HEK293 (cell line): ENCODE results near the gene HSPG2.

ENCODE experiments used
- CTCF ChIA-PET: fragments of 350-600 bp; formaldehyde crosslinking; extraction: SDS; loops from one replicate; lab custom pipeline; 2021; ENCODE audit warnings: antibody characterized with exemption; lab: Yijun Ruan, JAX
- POLR2A ChIA-PET: fragments of 300-600 bp; formaldehyde crosslinking; extraction: SDS; loops from one replicate; lab custom pipeline; 2020; ENCODE audit warnings: antibody characterized with exemption, inconsistent platforms; lab: Yijun Ruan, JAX
- H3K27ac ChIP-seq: fragments of 200-500 bp; sonication (Bioruptor generic); 2 replicates; pipeline ENCODE4 v1.5.1; 2014; ENCODE audit warnings: low read depth, low read length, control low read depth, inconsistent platforms; ENCODE audit errors: extremely low read depth
- H3K36me3 ChIP-seq, 2 experiments: fragments of 200-500 bp in 1 of 2; sonication (Bioruptor generic) in 1 of 2; 1 replicate in 1 of 2; 2 replicates in 1 of 2; pipeline ENCODE4 v1.5.1; 2014 to 2017; ENCODE audit warnings: inconsistent platforms in 2 of 2, low read length in 2 of 2; ENCODE audit not compliant: control insufficient read depth in 2 of 2, insufficient read depth in 1 of 2
- H3K4me1 ChIP-seq: fragments of 200-500 bp; sonication (Bioruptor generic); 2 replicates; pipeline ENCODE4 v1.5.1; 2014; ENCODE audit warnings: mild to moderate bottlenecking, low read length, inconsistent platforms; ENCODE audit not compliant: control insufficient read depth, insufficient read depth
- H3K4me3 ChIP-seq: 2 replicates; pipeline ENCODE4 v1.5.1; 2011; ENCODE audit warnings: low read depth, mild to moderate bottlenecking, control low read depth, low read length, moderate library complexity
- H3K9me3 ChIP-seq: fragments of 200-500 bp; sonication (Bioruptor generic); 2 replicates; pipeline ENCODE4 v1.5.1; 2014; ENCODE audit warnings: low read depth, low read length, inconsistent platforms; ENCODE audit not compliant: control insufficient read depth, insufficient read depth
- EGR2 ChIP-seq: fragments of 450-650 bp; formaldehyde crosslinking; IDR thresholded peaks from 2 replicates; pipeline ENCODE4 v1.5.1; 2016; ENCODE audit warnings: low read depth, missing biosample characterization, missing genetic modification characterization
- GLIS2 ChIP-seq: fragments of 450-650 bp; formaldehyde crosslinking; IDR thresholded peaks from 2 replicates; pipeline ENCODE4 v1.5.1; 2016; ENCODE audit warnings: missing biosample characterization, missing genetic modification characterization
- SCRT2 ChIP-seq: fragments of 450-650 bp; formaldehyde crosslinking; IDR thresholded peaks from 2 replicates; pipeline ENCODE4 v1.5.1; 2016; ENCODE audit warnings: missing biosample characterization, missing genetic modification characterization
- ZFHX2 ChIP-seq: fragments of 450-650 bp; formaldehyde crosslinking; conservative IDR thresholded peaks from 2 replicates; pipeline ENCODE4 v1.5.1; 2016; ENCODE audit warnings: missing biosample characterization, missing genetic modification characterization
- ZFP37 ChIP-seq: fragments of 450-650 bp; formaldehyde crosslinking; IDR thresholded peaks from 2 replicates; pipeline ENCODE4 v1.5.1; 2016; ENCODE audit warnings: missing biosample characterization, missing genetic modification characterization
- ZIC2 ChIP-seq: fragments of 450-650 bp; formaldehyde crosslinking; IDR thresholded peaks from 2 replicates; pipeline ENCODE4 v1.5.1; 2016; ENCODE audit warnings: missing biosample characterization, missing genetic modification characterization
- ZNF112 ChIP-seq: fragments of 450-650 bp; formaldehyde crosslinking; IDR thresholded peaks from 2 replicates; pipeline ENCODE4 v1.5.0; 2017; ENCODE audit warnings: missing biosample characterization, missing genetic modification characterization
- ZNF133 ChIP-seq: fragments of 450-650 bp; formaldehyde crosslinking; IDR thresholded peaks from 2 replicates; pipeline ENCODE4 v1.5.1; 2016; ENCODE audit warnings: missing biosample characterization, missing genetic modification characterization
- ZNF211 ChIP-seq: fragments of 450-650 bp; formaldehyde crosslinking; IDR thresholded peaks from 2 replicates; pipeline ENCODE4 v1.5.1; 2016; ENCODE audit warnings: low read depth, missing biosample characterization, missing genetic modification characterization
- ZNF214 ChIP-seq: fragments of 450-650 bp; formaldehyde crosslinking; IDR thresholded peaks from 2 replicates; pipeline ENCODE4 v1.5.1; 2017; ENCODE audit warnings: missing biosample characterization, mild to moderate bottlenecking, missing genetic modification characterization, borderline replicate concordance
- ZNF473 ChIP-seq: fragments of 450-650 bp; formaldehyde crosslinking; IDR thresholded peaks from 2 replicates; pipeline ENCODE4 v1.5.1; 2017; ENCODE audit warnings: missing biosample characterization, missing genetic modification characterization
- ZNF501 ChIP-seq: fragments of 450-650 bp; formaldehyde crosslinking; IDR thresholded peaks from 2 replicates; pipeline ENCODE4 v1.5.1; 2016; ENCODE audit warnings: missing biosample characterization, missing genetic modification characterization
- ZNF561 ChIP-seq: fragments of 450-650 bp; IDR thresholded peaks from 2 replicates; pipeline ENCODE4 v1.5.1; 2018; ENCODE audit warnings: missing biosample characterization, missing genetic modification characterization, borderline replicate concordance
- ZNF571 ChIP-seq: fragments of 450-650 bp; formaldehyde crosslinking; IDR thresholded peaks from 2 replicates; pipeline ENCODE4 v1.5.0; 2017; ENCODE audit warnings: missing biosample characterization, missing genetic modification characterization
- ZNF596 ChIP-seq: fragments of 450-650 bp; IDR thresholded peaks from 2 replicates; pipeline ENCODE4 v1.5.0; 2018; ENCODE audit warnings: missing biosample characterization, mild to moderate bottlenecking, missing genetic modification characterization, moderate library complexity
- ZNF600 ChIP-seq: fragments of 450-650 bp; formaldehyde crosslinking; IDR thresholded peaks from 2 replicates; pipeline ENCODE4 v1.5.1; 2016; ENCODE audit warnings: missing biosample characterization, missing genetic modification characterization
- ZNF768 ChIP-seq: fragments of 450-650 bp; formaldehyde crosslinking; IDR thresholded peaks from 2 replicates; pipeline ENCODE4 v1.5.1; 2018; ENCODE audit warnings: missing biosample characterization, mild to moderate bottlenecking, missing genetic modification characterization
- TF ChIP-seq, protein P1 (sequence below): fragments of 450-650 bp; formaldehyde crosslinking; conservative IDR thresholded peaks from 2 replicates; pipeline ENCODE4 v1.5.1; 2016; ENCODE audit warnings: low read depth, missing biosample characterization, missing genetic modification characterization
- TF ChIP-seq, protein P2 (sequence below): fragments of 450-650 bp; formaldehyde crosslinking; IDR thresholded peaks from 2 replicates; pipeline ENCODE4 v1.5.1; 2017; ENCODE audit warnings: missing biosample characterization, missing genetic modification characterization
- TF ChIP-seq, protein P3 (sequence below): sonication (generic); formaldehyde crosslinking; IDR thresholded peaks from 2 replicates; pipeline ENCODE4 v1.8.1; 2022; ENCODE audit warnings: mild to moderate bottlenecking, moderate library complexity, missing genetic modification reagents

HSPG2 gene

DNA sequence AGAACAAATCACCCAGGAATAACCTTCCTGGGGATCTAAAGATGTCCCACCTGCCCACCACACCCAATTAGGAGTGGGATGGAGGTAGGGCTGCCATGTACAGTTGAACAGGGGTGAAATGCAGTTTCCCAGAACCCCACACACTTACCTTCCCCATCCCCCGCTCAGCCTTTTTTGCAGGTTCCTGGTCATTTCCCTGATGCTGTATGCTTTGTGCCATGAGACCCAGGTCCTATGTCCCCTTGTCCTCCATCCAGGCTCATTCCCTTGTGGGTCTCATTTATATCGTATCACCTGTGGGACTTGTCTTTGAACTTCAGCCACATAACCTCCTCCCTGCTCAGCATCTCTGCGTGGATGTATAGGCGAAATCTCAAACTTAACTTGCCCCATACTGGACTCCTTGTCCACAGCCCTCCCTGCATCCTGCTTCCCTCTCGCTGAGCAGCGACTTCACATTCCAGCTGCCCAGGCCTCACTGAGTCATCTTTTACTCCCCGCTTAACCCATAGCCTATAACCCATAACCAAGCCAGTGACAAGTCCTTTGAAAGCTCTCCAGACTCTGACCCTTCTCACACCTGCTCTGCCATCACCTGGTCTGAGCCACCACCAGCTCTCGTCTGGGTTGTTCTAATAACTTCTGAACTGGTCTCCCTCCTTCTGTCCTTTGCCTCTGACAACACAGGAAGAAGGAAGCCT lies 120.4 kb downstream of the HSPG2 start:
- Histone ChIP-seq H3K27ac (no peak overlapping the region), H3K4me3 (no peak overlapping the region), H3K9me3 (no peaks in the 10 kb centered on the region), H3K4me1 (no peaks in the 10 kb centered on the region), H3K36me3 (no peaks in the 10 kb centered on the region)
- POLR2A ChIA-PET: no interaction called here
- CTCF ChIA-PET: interaction anchor here (0.7 kb wide), 1 partner anchor 23 kb away, joined by 4 read pairs; no protein-coding TSS in a partner anchor
- TF ChIP-seq ZNF211 (tag by site-specific recombination) (no peak), ZNF561 (tag by site-specific recombination) (no peak), ZNF473 (tag by site-specific recombination) (no peak), ZNF600 (tag by site-specific recombination) (0 out of 2 replicates have a peak, but pooled peaks have one; percentile 43), ZNF768 (tag by site-specific recombination) (no peak)
- TF ChIP-seq, protein P1, sequence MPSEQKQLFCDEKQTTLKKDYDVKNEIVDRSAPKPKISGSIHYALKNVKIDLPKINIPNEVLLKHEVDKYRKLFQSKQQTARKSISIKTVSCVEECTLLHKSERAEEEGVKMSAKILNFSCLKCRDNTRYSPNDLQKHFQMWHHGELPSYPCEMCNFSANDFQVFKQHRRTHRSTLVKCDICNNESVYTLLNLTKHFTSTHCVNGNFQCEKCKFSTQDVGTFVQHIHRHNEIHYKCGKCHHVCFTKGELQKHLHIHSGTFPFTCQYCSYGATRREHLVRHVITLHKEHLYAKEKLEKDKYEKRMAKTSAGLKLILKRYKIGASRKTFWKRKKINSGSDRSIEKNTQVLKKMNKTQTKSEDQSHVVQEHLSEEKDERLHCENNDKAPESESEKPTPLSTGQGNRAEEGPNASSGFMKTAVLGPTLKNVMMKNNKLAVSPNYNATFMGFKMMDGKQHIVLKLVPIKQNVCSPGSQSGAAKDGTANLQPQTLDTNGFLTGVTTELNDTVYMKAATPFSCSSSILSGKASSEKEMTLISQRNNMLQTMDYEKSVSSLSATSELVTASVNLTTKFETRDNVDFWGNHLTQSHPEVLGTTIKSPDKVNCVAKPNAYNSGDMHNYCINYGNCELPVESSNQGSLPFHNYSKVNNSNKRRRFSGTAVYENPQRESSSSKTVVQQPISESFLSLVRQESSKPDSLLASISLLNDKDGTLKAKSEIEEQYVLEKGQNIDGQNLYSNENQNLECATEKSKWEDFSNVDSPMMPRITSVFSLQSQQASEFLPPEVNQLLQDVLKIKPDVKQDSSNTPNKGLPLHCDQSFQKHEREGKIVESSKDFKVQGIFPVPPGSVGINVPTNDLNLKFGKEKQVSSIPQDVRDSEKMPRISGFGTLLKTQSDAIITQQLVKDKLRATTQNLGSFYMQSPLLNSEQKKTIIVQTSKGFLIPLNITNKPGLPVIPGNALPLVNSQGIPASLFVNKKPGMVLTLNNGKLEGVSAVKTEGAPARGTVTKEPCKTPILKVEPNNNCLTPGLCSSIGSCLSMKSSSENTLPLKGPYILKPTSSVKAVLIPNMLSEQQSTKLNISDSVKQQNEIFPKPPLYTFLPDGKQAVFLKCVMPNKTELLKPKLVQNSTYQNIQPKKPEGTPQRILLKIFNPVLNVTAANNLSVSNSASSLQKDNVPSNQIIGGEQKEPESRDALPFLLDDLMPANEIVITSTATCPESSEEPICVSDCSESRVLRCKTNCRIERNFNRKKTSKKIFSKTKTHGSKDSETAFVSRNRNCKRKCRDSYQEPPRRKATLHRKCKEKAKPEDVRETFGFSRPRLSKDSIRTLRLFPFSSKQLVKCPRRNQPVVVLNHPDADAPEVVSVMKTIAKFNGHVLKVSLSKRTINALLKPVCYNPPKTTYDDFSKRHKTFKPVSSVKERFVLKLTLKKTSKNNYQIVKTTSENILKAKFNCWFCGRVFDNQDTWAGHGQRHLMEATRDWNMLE (tag by site-specific recombination): no peak

DNA sequence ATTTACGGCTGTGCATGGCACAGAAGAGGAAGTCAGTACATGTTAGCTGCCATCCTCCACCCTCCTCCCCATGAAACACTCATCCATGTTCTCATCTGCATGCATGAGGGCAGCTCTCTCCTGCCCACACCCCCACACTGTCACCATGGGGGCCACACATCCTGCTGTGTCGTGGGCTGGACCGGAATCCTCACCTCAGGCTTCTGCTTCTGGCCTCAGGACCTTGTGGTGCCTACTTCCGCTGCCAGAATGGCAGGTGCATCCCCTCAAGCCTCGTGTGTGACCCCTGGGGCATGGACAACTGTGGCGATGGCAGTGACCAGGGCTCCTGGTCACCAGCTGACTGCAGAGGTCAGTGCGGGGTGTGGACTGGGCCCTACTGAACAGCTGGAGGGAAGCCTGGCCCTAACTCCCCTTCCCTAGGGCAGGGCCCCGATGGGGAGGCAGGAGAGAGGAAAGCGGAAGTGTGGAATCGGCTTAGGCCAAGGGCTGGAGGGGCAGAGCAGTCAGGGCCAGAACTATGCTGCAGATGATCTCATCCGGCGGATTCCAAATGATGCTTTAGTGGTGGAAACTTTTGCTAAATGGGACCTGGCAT lies 121.3 kb downstream of the HSPG2 start:
- ChIA-PET CTCF (no interaction called here), POLR2A (no interaction called here)
- H3K27ac ChIP-seq: no peak overlapping the region
- no peaks in the 10 kb centered on the region for H3K9me3 ChIP-seq
- H3K4me3 ChIP-seq: no peak overlapping the region
- no peaks in the 10 kb centered on the region for H3K4me1 ChIP-seq
- TF ChIP-seq EGR2 (tag by site-specific recombination) (peak; percentile 30; the same call in 1 of the 2 replicates), ZNF112 (no peak), ZNF571 (tag by site-specific recombination) (no peak), SCRT2 (tag by site-specific recombination) (no peak), ZIC2 (peak; percentile 74), ZNF596 (tag by site-specific recombination) (no peak), GLIS2 (tag by site-specific recombination) (0 out of 2 replicates have a peak, but pooled peaks have one; percentile 21), ZNF133 (no peak), ZNF214 (no peak), ZNF501 (tag by site-specific recombination) (no peak), ZFP37 (no peak), ZFHX2 (tag by site-specific recombination) (peak; percentile 66)
- TF ChIP-seq, protein P2, sequence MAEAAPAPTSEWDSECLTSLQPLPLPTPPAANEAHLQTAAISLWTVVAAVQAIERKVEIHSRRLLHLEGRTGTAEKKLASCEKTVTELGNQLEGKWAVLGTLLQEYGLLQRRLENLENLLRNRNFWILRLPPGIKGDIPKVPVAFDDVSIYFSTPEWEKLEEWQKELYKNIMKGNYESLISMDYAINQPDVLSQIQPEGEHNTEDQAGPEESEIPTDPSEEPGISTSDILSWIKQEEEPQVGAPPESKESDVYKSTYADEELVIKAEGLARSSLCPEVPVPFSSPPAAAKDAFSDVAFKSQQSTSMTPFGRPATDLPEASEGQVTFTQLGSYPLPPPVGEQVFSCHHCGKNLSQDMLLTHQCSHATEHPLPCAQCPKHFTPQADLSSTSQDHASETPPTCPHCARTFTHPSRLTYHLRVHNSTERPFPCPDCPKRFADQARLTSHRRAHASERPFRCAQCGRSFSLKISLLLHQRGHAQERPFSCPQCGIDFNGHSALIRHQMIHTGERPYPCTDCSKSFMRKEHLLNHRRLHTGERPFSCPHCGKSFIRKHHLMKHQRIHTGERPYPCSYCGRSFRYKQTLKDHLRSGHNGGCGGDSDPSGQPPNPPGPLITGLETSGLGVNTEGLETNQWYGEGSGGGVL (tag by site-specific recombination): no peak
- TF ChIP-seq, protein P3, sequence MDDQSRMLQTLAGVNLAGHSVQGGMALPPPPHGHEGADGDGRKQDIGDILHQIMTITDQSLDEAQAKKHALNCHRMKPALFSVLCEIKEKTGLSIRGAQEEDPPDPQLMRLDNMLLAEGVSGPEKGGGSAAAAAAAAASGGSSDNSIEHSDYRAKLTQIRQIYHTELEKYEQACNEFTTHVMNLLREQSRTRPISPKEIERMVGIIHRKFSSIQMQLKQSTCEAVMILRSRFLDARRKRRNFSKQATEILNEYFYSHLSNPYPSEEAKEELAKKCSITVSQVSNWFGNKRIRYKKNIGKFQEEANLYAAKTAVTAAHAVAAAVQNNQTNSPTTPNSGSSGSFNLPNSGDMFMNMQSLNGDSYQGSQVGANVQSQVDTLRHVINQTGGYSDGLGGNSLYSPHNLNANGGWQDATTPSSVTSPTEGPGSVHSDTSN (CRISPR knock-in tag): no peak
- no peaks in the 10 kb centered on the region for H3K36me3 ChIP-seq
